GM18499 (cell line): ENCODE results near the gene FOXP3.

Experiments used
- ATAC-seq: cut with Tn5 transposase; IDR thresholded peaks from one replicate; pipeline ENCODE4 v1.9.1; 2021; ENCODE audit warnings: moderate number of reproducible peaks; ENCODE audit not compliant: insufficient read depth, unreplicated experiment

FOXP3 gene

GRCh38 chrX:49276671-49277534 lies 12.4 kb upstream of the FOXP3 start:
- no peak for ATAC-seq

DNA sequence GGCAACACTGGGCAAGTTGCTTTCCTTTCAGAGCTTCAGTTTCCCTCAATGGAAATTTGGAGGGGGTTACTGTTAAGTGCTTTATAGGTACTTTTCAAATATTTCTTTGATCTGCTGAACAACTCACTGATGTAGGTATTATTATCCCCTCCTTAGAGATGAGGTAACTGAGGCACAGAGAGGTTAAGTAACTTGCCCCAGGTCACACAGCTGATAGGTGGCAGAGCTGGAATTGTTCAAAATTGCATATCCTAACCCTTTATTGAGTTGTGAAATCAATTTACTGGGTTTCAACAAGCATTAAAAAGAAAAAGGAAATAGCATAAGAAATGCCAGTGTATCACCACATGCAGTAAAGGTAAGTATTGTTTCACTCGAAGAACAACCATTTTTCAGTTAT lies 11.7 kb upstream of the FOXP3 start:
- no peak for ATAC-seq

DNA sequence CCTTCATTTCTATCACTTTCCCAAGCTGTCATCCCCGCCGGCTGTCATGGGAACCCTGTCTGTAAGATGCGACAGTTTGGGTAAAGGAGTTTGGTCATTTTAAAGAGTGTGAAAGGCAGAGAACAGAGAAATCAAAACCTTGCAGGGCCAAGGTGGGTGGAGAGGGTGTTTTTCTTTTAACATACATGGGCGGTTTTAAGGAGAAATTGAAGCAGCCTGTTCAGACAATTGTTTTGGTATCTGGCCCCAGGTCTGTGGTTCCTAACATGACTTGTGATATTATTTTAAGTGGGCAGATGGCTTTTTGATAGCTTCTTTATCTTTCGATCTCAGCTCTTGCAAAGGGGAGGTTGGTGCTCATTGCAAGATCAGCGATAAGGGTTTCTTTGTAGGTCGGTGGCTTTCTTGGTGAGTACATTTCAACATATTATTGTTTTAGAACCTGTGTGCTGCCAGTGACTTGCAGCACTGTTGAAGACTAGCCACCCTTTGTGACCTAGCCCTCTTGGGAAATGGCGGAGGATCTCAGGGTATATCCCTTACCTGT lies 8.7 kb upstream of the FOXP3 start:
- no peak for ATAC-seq

DNA sequence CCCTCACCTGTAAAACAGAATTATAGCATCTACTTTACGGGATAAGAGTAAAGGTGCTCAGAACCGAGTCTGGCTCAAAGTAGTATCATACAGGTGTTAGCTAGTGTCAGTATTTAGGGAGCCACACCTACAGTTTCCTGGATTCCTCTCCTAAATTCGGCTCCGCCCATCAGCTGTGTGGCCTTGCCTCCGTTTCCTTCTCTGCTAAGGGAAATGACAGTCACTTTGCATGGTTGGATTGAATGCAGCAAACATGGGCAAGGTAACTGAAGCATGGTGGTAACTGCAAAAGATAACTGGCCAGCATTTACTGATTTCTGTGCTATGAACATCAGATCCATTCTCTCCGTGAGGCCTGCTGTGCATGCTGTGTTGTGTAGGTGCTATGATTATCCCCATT lies 7.9 kb upstream of the FOXP3 start:
- ATAC-seq: no peak

GRCh38 chrX:49271341-49271740 lies 6.8 kb upstream of the FOXP3 start:
- ATAC-seq: no peak

- ATAC-seq: no peak
Measured at GRCh38 chrX:49270249-49270921, 5.9 kb upstream of the FOXP3 start.

- no peak for ATAC-seq
Measured at GRCh38 chrX:49269767-49270248, 5.3 kb upstream of the FOXP3 start, which contains the start of gene PPP1R3F. PPP1R3F (plus strand) TSS chrX:49269793; CDS start chrX:49269870, 77 bp downstream.

- peak; percentile 76 for ATAC-seq
Measured at GRCh38 chrX:49269010-49269766, 4.7 kb upstream of the FOXP3 start.

- no peak for ATAC-seq
Measured at GRCh38 chrX:49268702-49269009, 4.1 kb upstream of the FOXP3 start.

- ATAC-seq: no peak
Measured at GRCh38 chrX:49266523-49267445, 2.3 kb upstream of the FOXP3 start.

- no peak for ATAC-seq
Measured at GRCh38 chrX:49263631-49264030, 879 bp downstream of the FOXP3 start.

GRCh38 chrX:49262603-49263002 lies 1.9 kb downstream of the FOXP3 start:
- ATAC-seq: no peak

DNA sequence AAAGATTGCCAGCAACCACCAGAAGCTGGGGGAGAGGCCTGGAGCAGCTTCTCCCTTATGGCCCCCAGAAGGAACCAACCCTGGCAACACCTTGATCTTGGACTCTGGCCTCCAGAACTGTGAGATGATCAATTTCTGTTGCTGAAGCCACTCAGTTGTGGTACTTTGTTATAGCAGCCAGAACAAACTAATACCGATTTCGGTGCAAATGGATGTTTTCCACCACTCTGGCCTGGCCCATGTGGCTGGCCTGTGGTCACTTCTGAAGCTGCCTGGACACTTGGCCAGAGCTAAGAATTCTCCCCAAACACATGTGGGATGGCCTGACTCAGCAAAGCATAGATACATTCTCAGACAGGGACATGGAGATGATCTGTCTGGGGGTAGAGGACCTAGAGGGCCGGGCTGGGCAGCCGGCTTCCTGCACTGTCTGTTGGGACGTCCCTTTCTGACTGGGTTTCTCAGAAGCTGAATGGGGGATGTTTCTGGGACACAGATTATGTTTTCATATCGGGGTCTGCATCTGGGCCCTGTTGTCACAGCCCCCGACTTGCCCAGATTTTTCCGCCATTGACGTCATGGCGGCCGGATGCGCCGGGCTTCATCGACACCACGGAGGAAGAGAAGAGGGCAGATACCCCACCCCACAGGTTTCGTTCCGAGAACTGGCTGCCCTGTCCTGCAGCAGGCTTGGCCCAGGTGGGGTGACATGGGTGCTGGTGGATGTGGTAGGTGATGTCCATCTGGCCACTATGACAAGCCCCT lies 4.1 kb downstream of the FOXP3 start:
- ATAC-seq: no peak

DNA sequence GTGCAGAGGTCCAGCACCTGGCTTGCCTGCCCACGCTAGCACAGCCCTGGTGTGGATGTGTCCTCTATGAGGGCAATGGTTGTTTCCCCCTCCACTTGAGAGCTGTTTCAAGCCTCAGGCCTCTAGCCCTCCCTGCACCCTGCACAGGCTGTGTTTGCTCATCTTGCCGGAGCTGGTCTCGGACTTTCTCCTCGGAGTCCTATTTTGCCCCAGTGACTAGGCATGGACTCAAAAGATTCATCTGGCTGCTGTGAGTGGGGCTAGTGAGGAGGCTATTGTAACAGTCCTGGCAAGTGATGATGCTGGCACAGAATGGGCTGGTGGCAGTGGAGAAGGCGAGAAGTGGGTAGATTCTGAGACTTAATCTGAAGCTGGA lies 5.8 kb downstream of the FOXP3 start:
- no peak for ATAC-seq

DNA sequence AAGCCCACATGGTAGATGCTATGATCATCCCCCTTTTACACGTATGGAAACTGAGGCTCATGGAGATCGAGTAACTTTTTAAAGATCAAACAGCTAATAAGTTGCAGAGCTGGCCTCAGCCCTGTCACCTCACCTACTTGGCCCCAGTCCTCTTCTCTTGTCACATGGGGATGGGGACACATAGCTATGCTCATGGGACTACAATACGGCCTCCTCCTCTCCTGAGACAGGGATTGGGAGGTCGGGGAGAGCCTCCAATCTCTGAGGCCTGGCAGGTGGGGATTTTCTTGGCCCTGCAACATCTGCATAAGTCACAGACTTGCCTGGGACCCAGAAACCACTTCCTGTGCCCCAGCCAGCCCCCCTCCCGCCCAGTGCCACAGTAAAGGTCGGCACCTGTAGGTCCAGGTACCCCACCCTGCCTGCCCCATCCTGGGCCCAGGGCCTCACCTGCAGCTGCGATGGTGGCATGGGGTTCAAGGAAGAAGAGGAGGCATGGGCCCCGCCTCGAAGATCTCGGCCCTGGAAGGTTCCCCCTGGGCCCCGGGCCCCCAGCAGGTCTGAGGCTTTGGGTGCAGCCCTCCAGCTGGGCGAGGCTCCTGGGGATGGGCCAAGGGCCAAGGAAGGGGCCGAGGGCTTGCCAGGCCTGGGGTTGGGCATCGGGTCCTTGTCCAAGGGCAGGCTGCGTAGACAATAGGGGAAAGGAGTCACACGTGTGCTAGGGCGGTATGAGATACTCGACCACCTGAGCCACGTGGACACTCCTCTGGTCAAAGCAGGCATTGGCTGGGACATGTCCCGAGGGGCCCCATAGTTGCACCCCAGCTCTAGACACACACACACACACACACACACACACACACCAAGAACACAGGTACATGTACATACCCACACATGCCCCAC lies 6.4 kb downstream of the FOXP3 start:
- no peak for ATAC-seq

GRCh38 chrX:49257074-49257790 lies 7.3 kb downstream of the FOXP3 start:
- no peak for ATAC-seq

- no peak for ATAC-seq
Measured at GRCh38 chrX:49256268-49256995, 8.1 kb downstream of the FOXP3 start.
